IMR-90 (cell line): ENCODE measurements around the gene DISP2. TPM values are rescaled to one million over a fixed set of nuclear protein-coding genes. Genes with fewer than 3 reads are reported as not detected.

Source experiments
- ATAC-seq: fragments of 200-7000 bp; cut with Tn5 transposase; 2 replicates; pipeline ENCODE4 v1.9.1; 2020; ENCODE audit warnings: low read depth, mild to moderate bottlenecking, moderate library complexity
- BruUV-seq: library from RNA; stranded (reverse); fragments of 400-500 nt; replicated peaks from 2 replicates; lab custom pipeline; 2021; lab: Mats Ljungman, UMichigan
- CTCF ChIA-PET: fragments of 300-600 bp; formaldehyde crosslinking; extraction: SDS; loops from one replicate; lab custom pipeline; 2021; ENCODE audit warnings: antibody characterized with exemption; lab: Yijun Ruan, JAX
- POLR2A ChIA-PET: fragments of 300-600 bp; sonication (Branson Sonifier 250); formaldehyde crosslinking; loops from one replicate; lab custom pipeline; 2022; ENCODE audit warnings: antibody characterized with exemption; ENCODE audit not compliant: unreplicated experiment; lab: Charles Lee
- DNase-seq: peaks from one replicate; pipeline ENCODE4 v3.0.0; 2013
- H2AFZ ChIP-seq: replicated peaks from 2 replicates; pipeline ENCODE3; 2013; ENCODE audit warnings: low read length, mild to moderate bottlenecking; ENCODE audit not compliant: poor library complexity
- H2AK5ac ChIP-seq: 2 replicates; pipeline ENCODE4 v1.6.1; 2013; ENCODE audit warnings: low read depth, low read length, inconsistent platforms
- H2AK9ac ChIP-seq: replicated peaks from 2 replicates; pipeline ENCODE3; 2013; ENCODE audit warnings: mild to moderate bottlenecking, low read depth, low read length, moderate library complexity; ENCODE audit not compliant: poor library complexity
- H2BK120ac ChIP-seq: 2 replicates; pipeline ENCODE4 v1.6.1; 2013; ENCODE audit warnings: low read depth, low read length, inconsistent platforms
- H2BK15ac ChIP-seq: 3 replicates; pipeline ENCODE4 v1.6.1; 2013; ENCODE audit warnings: low read depth, low read length, inconsistent platforms
- H2BK20ac ChIP-seq: 2 replicates; pipeline ENCODE4 v1.6.1; 2013; ENCODE audit warnings: low read depth, mild to moderate bottlenecking, inconsistent platforms, low read length, moderate library complexity
- H2BK5ac ChIP-seq: 2 replicates; pipeline ENCODE4 v1.6.1; 2013; ENCODE audit warnings: mild to moderate bottlenecking, low read depth, low read length, inconsistent platforms; ENCODE audit not compliant: poor library complexity, severe bottlenecking
- H3K14ac ChIP-seq: replicated peaks from 2 replicates; pipeline ENCODE4 v1.6.1; 2013; ENCODE audit warnings: low read depth, low read length, inconsistent platforms
- H3K18ac ChIP-seq: 2 replicates; pipeline ENCODE4 v1.6.1; 2013; ENCODE audit warnings: low read depth, low read length, control low read depth
- H3K23ac ChIP-seq: 2 replicates; pipeline ENCODE4 v1.6.1; 2013; ENCODE audit warnings: low read depth, low read length, inconsistent platforms
- H3K27ac ChIP-seq: 2 replicates; pipeline ENCODE4 v1.5.1; 2013; ENCODE audit warnings: mild to moderate bottlenecking, control low read depth, low read length; ENCODE audit not compliant: insufficient read depth
- H3K27me3 ChIP-seq: 2 replicates; pipeline ENCODE4 v1.6.1; 2013; ENCODE audit warnings: low read length; ENCODE audit not compliant: control insufficient read depth, insufficient read depth
- H3K36me3 ChIP-seq: 2 replicates; pipeline ENCODE4 v1.6.1; 2013; ENCODE audit warnings: low read length, mixed read lengths; ENCODE audit not compliant: control insufficient read depth, insufficient read depth
- H3K4ac ChIP-seq: 2 replicates; pipeline ENCODE4 v1.6.1; 2013; ENCODE audit warnings: low read depth, low read length, inconsistent platforms
- H3K4me1 ChIP-seq: 2 replicates; pipeline ENCODE4 v1.6.1; 2013; ENCODE audit warnings: low read length, mixed read lengths; ENCODE audit not compliant: control insufficient read depth, insufficient read depth
- H3K4me2 ChIP-seq: 2 replicates; pipeline ENCODE4 v1.6.1; 2013; ENCODE audit warnings: low read depth, mild to moderate bottlenecking, control low read depth, low read length, moderate library complexity
- H3K4me3 ChIP-seq: 2 replicates; pipeline ENCODE4 v1.5.1; 2013; ENCODE audit warnings: low read depth, mild to moderate bottlenecking, control low read depth, low read length, moderate library complexity; ENCODE audit not compliant: insufficient read depth
- H3K56ac ChIP-seq: 2 replicates; pipeline ENCODE4 v1.6.1; 2013; ENCODE audit warnings: low read length, inconsistent platforms; ENCODE audit not compliant: insufficient read depth; ENCODE audit errors: extremely low read depth
- H3K79me1 ChIP-seq, 2 experiments: 2 replicates each; pipeline ENCODE4 v1.6.1; 2013; ENCODE audit warnings: low read length in 2 of 2, inconsistent platforms in 1 of 2, low read depth in 1 of 2
- H3K9ac ChIP-seq: 2 replicates; pipeline ENCODE4 v1.6.1; 2013; ENCODE audit warnings: low read depth, low read length, control low read depth
- H3K9me1 ChIP-seq: 2 replicates; pipeline ENCODE4 v1.6.1; 2013; ENCODE audit warnings: low read length, inconsistent platforms; ENCODE audit not compliant: insufficient read depth
- H3K9me3 ChIP-seq: 2 replicates; pipeline ENCODE4 v1.6.1; 2013; ENCODE audit warnings: low read length; ENCODE audit not compliant: control insufficient read depth, insufficient read depth
- H4K20me1 ChIP-seq: 2 replicates; pipeline ENCODE4 v1.6.1; 2013; ENCODE audit warnings: low read length, inconsistent platforms; ENCODE audit not compliant: insufficient read depth
- H4K5ac ChIP-seq: 2 replicates; pipeline ENCODE4 v1.6.1; 2013; ENCODE audit warnings: mild to moderate bottlenecking, low read depth, low read length, control low read depth
- H4K8ac ChIP-seq, 2 experiments: 2 replicates each; pipeline ENCODE4 v1.6.1; 2013; ENCODE audit warnings: low read depth in 2 of 2, low read length in 2 of 2, control low read depth in 1 of 2, inconsistent platforms in 1 of 2
- H4K91ac ChIP-seq: 2 replicates; pipeline ENCODE4 v1.6.1; 2013; ENCODE audit warnings: low read depth, low read length, inconsistent platforms; ENCODE audit not compliant: insufficient read depth
- CHD1 ChIP-seq: IDR thresholded peaks from 2 replicates; pipeline ENCODE4 v1.6.1; 2012; ENCODE audit warnings: low read depth, low read length, improper control_type of control experiment
- MAFK ChIP-seq: IDR thresholded peaks from 2 replicates; pipeline ENCODE4 v1.6.1; 2012; ENCODE audit warnings: low read depth, low read length, improper control_type of control experiment
- RAD21 ChIP-seq: IDR thresholded peaks from 2 replicates; pipeline ENCODE4 v1.6.1; 2012; ENCODE audit warnings: low read length, improper control_type of control experiment
- SMC3 ChIP-seq: fragments of 150-350 bp; IDR thresholded peaks from 2 replicates; pipeline ENCODE4 v1.6.1; 2016; ENCODE audit warnings: low read depth, mild to moderate bottlenecking, antibody characterized with exemption, low read length, moderate library complexity
- WGBS, 2 experiments: methylation state at CpG; one replicate each; pipeline versions ENCODE4 v1.1.5 to v1.1.7; 2013; ENCODE audit warnings: missing lambda C conversion rate in 2 of 2; ENCODE audit not compliant: insufficient read length in 1 of 2; ENCODE audit errors: extremely low coverage in 2 of 2; 5-methylcytosine and 5-hydroxymethylcytosine counted together
- dilution Hi-C: fragments of 300-500 bp; cut with HindIII; formaldehyde crosslinking; loops from one replicate; pipeline ENCODE4 v1.14.3; 2018; ENCODE audit warnings: low sequenced_read_pairs; ENCODE audit not compliant: unreplicated experiment
- in situ Hi-C: fragments of 300-500 bp; cut with MboI; formaldehyde crosslinking; loops from 3 replicates; pipeline ENCODE4 v1.14.3; 2019; ENCODE audit warnings: low sequenced_read_pairs, inconsistent platforms, mixed read lengths
- intact Hi-C: fragments of 100-400 bp; cut with micrococcal nuclease; formaldehyde crosslinking; loops from 2 replicates; pipeline ENCODE4 v1.10.0; 2022
- polyA plus RNA-seq, 3 experiments: library from polyadenylated mRNA; depleted of rRNA; stranded (reverse); fragments of >200 nt; gene quantifications; 2 replicates each; pipeline ENCODE4 v1.2.3, GENCODE V29; 2012; ENCODE audit warnings: low replicate concordance in 1 of 3
- total RNA-seq: library from RNA; depleted of rRNA; stranded (reverse); fragments of >200 nt; gene quantifications from 2 replicates; pipeline ENCODE4 v1.2.3, GENCODE V29; 2012

The DISP2 gene
- total and polyA plus RNA-seq, 2 of the 4 experiments (the other 2 are of a cell fraction), result 0.34 to 0.36 TPM

DNA sequence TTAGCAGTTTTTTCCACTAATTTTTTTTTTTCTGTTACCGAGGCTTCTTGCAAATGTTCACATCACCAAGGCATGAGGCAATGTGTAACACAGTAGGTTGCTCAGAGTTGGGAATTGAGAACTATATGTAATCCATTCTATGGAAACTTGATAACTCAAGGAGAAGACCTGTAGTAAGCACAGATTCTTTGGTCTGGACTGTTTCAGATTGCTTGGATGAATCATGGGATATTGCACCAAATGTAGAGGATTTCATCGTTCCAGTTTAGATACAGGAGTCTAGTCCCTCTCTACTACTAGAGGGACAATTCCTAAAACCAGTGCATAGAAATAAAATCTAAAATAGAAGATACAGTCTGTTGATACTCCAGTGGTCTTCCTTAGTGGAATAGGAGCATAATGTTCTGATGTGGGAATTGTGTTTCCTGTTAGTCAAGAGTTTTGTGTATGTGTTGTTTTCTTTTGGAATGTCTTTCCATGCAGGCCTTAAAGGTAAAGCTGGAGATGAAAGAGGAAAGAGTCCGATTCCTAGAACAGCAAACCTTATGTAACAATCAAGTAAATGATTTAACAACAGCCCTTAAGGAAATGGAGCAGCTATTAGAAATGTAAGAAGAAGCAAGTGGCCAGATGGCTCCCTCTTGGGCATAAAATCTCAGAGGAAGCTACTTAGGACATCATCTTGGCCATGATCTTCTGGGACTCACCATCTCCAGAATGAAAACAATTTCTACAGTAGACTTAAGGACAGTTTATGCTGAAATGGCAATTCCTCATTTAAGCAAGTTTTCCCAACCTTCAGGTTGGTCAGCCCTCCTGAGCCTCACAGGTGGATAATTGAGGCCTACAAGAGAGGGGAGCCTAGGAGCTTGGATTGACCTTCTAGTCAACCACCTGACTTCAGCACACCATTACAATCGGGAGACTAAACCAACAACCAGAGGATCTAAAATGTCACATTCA is 35.2 kb downstream of the DISP2 start (continued):
- no peak for TF ChIP-seq SMC3

DNA sequence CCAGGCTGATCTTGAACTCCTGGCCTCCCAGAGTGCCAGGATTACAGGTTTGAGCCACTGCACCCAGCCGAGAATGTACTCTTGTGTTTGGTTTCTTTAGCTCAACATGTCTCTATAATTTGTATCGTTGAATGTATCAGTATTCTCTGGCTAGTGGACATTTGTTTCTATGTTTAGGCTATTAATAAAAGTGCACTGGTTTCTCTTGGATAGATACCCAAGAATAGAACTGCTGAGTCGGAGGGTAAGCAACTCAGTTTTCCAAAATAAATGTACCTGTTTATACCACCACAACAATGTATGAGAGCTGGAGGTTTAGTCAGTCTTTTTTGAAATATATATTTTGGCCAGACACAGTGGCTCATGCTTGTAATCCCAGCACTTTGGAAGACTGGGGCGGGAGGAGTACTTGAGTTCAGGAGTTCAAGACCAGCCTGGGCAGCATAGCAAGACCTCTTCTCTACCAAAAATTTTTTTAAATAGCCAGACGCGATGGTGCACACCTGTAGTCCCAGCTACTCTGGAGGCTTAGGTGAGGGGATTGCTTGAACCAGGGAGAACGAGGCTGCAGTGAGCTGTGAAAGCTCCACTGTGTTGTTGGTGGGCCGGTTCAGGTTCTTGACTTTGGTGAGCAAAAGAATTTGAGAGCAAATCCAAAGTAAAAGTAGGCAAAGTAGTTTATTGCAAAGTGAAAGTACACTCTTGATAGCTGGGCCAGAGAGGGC is 39.8 kb downstream of the DISP2 start:
- H2AFZ ChIP-seq, result no peak overlapping the region
- dilution Hi-C loops (no loop called here), intact Hi-C loops (no loop called here), in situ Hi-C loops (no loop called here)
- no peak overlapping the region for H3K4ac ChIP-seq
- no peak overlapping the region for H4K5ac ChIP-seq
- no TSS peak for BruUV-seq
- no peak overlapping the region for H2BK5ac ChIP-seq
- H3K4me2 ChIP-seq, result no peak overlapping the region
- no peak overlapping the region for H3K27ac ChIP-seq
- no peak overlapping the region for H3K4me3 ChIP-seq
- no peak overlapping the region for H2AK5ac ChIP-seq
- no peak overlapping the region for H3K23ac ChIP-seq
- TF ChIP-seq CHD1, result no peak
- 0 out of 2 replicates have a peak, but pooled peaks have one; percentile 16 for TF ChIP-seq MAFK
- TF ChIP-seq RAD21, result no peak
- H2BK20ac ChIP-seq, result no peak overlapping the region
- no peak overlapping the region for H3K56ac ChIP-seq
- CTCF ChIA-PET, result no interaction called here
- no peak overlapping the region for H3K9ac ChIP-seq
- no peaks in the 10 kb centered on the region for H3K9me3 ChIP-seq
- H3K4me1 ChIP-seq, result no peaks in the 10 kb centered on the region
- no peak overlapping the region for H4K8ac ChIP-seq
- ATAC-seq (no peak), DNase-seq (no peak)
- POLR2A ChIA-PET, result no interaction called here
- H3K36me3 ChIP-seq, result peaks cover 5% of the 10 kb centered on the region
- no peak overlapping the region for H3K14ac ChIP-seq
- H3K18ac ChIP-seq, result no peak overlapping the region
- WGBS, 2 experiments, result 93% methylated on average over 3 of the region's 8 CpGs; no CpG with 5 or more reads in 1 of the 2 experiments
- H2AK9ac ChIP-seq, result no peak overlapping the region
- no peak overlapping the region for H2BK15ac ChIP-seq
- H3K79me1 ChIP-seq, result no peaks in the 10 kb centered on the region
- no peaks in the 10 kb centered on the region for H3K27me3 ChIP-seq
- H3K9me1 ChIP-seq, result no peaks in the 10 kb centered on the region
- H4K20me1 ChIP-seq, result no peaks in the 10 kb centered on the region
- H2BK120ac ChIP-seq, result no peak overlapping the region
- H4K91ac ChIP-seq, result no peak overlapping the region
